Uterus (tissue), 4 donors: ENCODE results near the gene AMIGO3. TPM values are rescaled to one million over a fixed set of nuclear protein-coding genes. Genes with fewer than 3 reads are reported as not detected.
A peak's percentile ranks its signal among the peaks of the same experiment; 100 is the strongest.

Experiments used
- DNase-seq, 2 donors: peaks; one replicate each; pipeline ENCODE4 v3.0.0-alpha.2; 2019 to 2020
- H3K27ac ChIP-seq, 2 donors: fragments of 200-600 bp; sonication (generic); 1 replicate in 1 of 2; 2 replicates in 1 of 2; pipeline ENCODE4 v1.5.1; 2016 to 2018
- H3K27me3 ChIP-seq, 2 donors: fragments of 200-600 bp; sonication (generic); one replicate each; pipeline ENCODE4 v1.5.1; 2018 to 2019; ENCODE audit warnings: control low read depth in 1 of 2
- H3K36me3 ChIP-seq, 2 donors: fragments of 200-600 bp; sonication (generic); one replicate each; pipeline ENCODE4 v1.5.1; 2019; ENCODE audit warnings: control low read depth in 1 of 2
- H3K4me1 ChIP-seq, 2 donors: fragments of 200-600 bp; sonication (generic); one replicate each; pipeline ENCODE4 v1.5.1; 2018 to 2019; ENCODE audit warnings: control low read depth in 1 of 2
- H3K4me3 ChIP-seq, 2 donors: fragments of 200-600 bp; sonication (generic); 1 replicate in 1 of 2; 2 replicates in 1 of 2; pipeline ENCODE4 v1.5.1; 2018 to 2019; ENCODE audit warnings: mild to moderate bottlenecking in 1 of 2
- H3K9me3 ChIP-seq, 2 donors: fragments of 200-600 bp; sonication (generic); one replicate each; pipeline ENCODE4 v1.5.1; 2019; ENCODE audit warnings: control low read depth in 1 of 2
- POLR2A ChIP-seq, 2 donors: fragments of 450-650 bp; IDR thresholded peaks; one replicate each; pipeline ENCODE4 v1.6.1; 2016; ENCODE audit warnings: antibody characterized with exemption in 2 of 2, mild to moderate bottlenecking in 1 of 2, moderate library complexity in 1 of 2
- intact Hi-C: fragments of 100-400 bp; cut with DNase I; formaldehyde crosslinking; loops from one replicate; pipeline ENCODE4 v1.15.1; 2023; ENCODE audit warnings: low total_unique reads
- total RNA-seq, 4 donors: library from RNA; depleted of rRNA in 3 of 4; stranded (reverse); fragments of >200 nt in 3 of 4; gene quantifications; one replicate each; pipeline versions ENCODE4 v1.1.0 to v1.2.4, GENCODE V29; 2014 to 2023
- TF ChIP-seq, protein P1 (sequence below), 4 experiments: fragments of 200-600 bp in 2 of 4; fragments of 450-650 bp in 2 of 4; sonication (generic) in 2 of 4; IDR thresholded peaks; one replicate each; pipeline ENCODE4 v1.5.1; 2016 to 2019; ENCODE audit warnings: antibody characterized with exemption in 4 of 4, mild to moderate bottlenecking in 2 of 4, moderate library complexity in 1 of 4
- donor health status: DM: yes; HTN: yes; CAD: no.

Gene AMIGO3
- total RNA-seq, 4 donors from 2014 or later: not detected

DNA sequence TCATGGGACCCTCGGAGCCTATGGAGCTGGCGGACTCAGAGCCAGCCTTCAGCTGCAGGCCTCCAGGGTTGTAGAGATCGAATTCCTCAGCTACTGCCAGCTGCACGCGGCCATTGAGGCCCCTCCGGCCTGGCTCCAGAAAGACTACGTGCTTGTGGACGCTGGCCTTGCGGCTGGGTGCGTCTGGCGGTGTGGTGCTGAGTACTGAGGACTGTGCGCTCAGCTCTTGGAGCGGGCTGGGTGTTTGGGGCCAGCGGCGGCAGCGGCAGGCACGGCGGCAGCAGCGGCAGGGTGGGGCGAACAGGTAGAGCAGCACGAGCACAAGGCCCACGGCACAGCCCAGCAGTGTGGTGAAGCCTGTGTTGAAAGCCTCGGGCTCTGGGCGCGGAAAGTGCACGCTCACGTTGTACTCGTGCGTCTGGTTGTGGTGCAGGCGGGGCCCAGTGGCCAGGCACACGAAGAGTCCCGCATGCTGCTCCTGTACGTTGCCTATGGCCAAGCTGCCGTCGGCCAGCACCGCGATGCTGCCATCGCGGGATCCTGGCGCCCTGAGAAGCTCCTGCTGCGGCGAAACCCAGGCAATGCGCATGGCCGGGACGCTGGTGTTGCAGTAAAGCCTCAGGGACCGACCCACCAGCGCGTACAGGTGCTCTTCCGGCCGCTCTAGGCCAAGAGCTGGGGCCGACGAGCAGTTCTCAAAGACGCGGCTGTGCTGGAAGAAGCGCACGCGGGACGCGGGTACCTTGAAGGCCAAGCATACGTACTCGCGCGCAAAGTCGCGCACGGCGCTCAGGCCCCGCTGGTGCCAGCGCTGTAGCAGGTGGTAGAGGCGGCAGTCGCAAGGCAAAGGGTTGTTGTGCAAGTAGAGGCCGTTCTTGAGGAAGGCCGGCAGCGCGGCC lies 1.3 kb downstream of the AMIGO3 start:
- Histone ChIP-seq H3K4me3 (no peak overlapping the region), H3K4me1 (peaks cover 0 to 12% of the 10 kb centered on the region in 2 donors), H3K27me3 (no peaks in the 10 kb centered on the region), H3K27ac (no peak overlapping the region), H3K36me3 (no peaks in the 10 kb centered on the region), H3K9me3 (no peaks in the 10 kb centered on the region)
- peak in 1 of 2 donors; percentile 18 for DNase-seq
- TF ChIP-seq, protein P1, sequence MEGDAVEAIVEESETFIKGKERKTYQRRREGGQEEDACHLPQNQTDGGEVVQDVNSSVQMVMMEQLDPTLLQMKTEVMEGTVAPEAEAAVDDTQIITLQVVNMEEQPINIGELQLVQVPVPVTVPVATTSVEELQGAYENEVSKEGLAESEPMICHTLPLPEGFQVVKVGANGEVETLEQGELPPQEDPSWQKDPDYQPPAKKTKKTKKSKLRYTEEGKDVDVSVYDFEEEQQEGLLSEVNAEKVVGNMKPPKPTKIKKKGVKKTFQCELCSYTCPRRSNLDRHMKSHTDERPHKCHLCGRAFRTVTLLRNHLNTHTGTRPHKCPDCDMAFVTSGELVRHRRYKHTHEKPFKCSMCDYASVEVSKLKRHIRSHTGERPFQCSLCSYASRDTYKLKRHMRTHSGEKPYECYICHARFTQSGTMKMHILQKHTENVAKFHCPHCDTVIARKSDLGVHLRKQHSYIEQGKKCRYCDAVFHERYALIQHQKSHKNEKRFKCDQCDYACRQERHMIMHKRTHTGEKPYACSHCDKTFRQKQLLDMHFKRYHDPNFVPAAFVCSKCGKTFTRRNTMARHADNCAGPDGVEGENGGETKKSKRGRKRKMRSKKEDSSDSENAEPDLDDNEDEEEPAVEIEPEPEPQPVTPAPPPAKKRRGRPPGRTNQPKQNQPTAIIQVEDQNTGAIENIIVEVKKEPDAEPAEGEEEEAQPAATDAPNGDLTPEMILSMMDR (IDR thresholded peaks at IDR 0.05): no peak
- TF ChIP-seq POLR2A (IDR thresholded peaks at IDR 0.05): no peak
- intact Hi-C loops: no loop called here

DNA sequence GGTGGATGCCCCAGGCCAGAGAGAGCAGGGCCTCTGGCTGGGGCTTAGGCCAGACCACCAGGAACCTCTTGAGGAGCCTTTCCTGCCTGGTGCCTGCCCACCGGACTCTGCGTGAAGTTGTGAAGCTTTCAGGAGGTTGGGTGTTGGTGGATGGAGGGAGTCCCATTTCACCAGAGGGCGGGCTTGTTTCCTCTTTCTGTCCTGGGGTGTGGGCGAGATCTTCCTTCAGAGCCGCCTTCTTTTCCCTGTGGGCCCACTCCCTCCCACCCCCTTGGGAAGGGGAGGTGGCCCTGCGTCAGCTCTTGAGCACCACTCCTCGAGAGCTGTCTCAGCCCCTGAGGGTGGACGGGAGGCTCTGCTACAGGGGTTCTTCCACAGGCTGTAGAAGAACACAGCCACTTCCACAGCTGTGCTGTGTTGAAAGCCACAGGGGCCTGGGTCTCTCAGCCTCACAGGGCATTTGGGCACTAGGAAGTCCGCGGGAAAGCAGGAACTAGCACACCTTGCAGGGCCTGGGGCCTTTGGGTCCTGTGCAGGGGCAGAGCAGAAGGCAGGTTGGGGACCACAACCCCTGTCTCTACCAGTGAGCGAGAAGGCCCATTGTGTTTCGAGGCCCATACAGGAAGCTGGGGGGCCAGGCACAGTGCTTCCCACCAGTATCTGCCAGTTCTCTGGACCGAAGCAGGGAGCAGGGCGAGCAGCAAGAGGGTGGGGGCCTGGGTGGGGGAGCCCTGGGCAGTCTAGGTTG lies 2.1 kb downstream of the AMIGO3 start:
- DNase-seq: peak in 1 of 2 donors; percentile 12
- Histone ChIP-seq H3K36me3 (no peaks in the 10 kb centered on the region), H3K4me3 (no peak overlapping the region), H3K9me3 (no peaks in the 10 kb centered on the region), H3K4me1 (peaks cover 0 to 5% of the 10 kb centered on the region in 2 donors), H3K27ac (no peak overlapping the region), H3K27me3 (no peaks in the 10 kb centered on the region)
- intact Hi-C loops: no loop called here
- no peak for TF ChIP-seq POLR2A (IDR thresholded peaks at IDR 0.05)
- TF ChIP-seq, protein P1 (IDR thresholded peaks at IDR 0.05): no peak

DNA sequence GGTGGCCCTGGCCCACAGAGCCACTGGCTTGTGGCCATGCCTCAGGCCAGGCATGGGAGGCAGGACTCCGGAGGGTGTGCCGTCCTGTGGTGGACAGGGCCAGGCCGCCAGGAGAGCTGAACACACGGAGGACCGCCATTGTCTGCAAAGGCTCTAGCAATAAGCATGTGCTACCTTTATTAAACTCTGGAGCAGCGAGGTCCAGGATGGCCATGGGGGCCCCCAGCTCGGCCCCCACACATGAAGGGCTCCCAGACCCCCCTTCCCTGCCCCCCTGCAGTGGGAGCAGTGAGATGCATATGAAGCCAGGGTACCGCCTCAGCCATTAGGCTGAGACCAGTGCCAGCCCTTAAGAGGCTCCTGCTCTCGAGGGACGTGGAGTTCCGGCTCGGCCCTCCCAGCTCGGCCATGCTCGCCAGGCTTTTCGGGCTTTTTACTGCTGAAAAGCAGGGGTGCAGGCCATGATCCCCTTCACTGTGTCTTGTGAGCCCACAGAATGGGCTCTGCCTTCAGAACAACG lies 2.7 kb downstream of the AMIGO3 start:
- DNase-seq: peak in 1 of 2 donors; percentile 13
- no peaks in the 10 kb centered on the region for H3K9me3 ChIP-seq
- no peak overlapping the region for H3K27ac ChIP-seq
- TF ChIP-seq POLR2A (IDR thresholded peaks at IDR 0.05): no peak
- TF ChIP-seq, protein P1 (IDR thresholded peaks at IDR 0.05): no peak
- no peak overlapping the region for H3K4me3 ChIP-seq
- H3K4me1 ChIP-seq: peaks cover 0 to 4% of the 10 kb centered on the region in 2 donors
- no peaks in the 10 kb centered on the region for H3K36me3 ChIP-seq
- H3K27me3 ChIP-seq: no peaks in the 10 kb centered on the region
- intact Hi-C loops: no loop called here

DNA sequence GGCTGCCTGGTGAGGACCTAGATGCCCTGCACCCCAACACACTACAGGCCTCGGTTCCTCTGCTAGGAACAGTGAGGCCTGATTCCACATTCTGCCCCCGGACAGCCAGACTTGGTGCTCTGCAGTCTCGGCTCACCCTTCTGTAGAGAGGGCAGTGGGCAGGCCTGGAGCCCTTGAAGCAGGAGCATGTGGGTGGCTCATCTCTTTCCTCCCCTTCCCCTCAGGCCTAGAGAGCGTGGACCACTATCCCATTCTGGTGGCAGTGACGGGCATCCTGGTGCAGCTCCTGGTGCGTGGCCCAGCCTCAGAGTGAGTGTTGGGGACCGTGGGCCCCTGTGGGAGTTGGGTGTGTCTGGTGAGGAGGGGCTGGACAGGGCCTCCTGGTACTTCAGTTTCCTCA lies 3.3 kb downstream of the AMIGO3 start:
- Histone ChIP-seq H3K9me3 (no peaks in the 10 kb centered on the region), H3K4me1 (peaks cover 0 to 4% of the 10 kb centered on the region in 2 donors), H3K36me3 (no peaks in the 10 kb centered on the region), H3K4me3 (no peak overlapping the region), H3K27ac (no peak overlapping the region), H3K27me3 (no peaks in the 10 kb centered on the region)
- intact Hi-C loops: no loop called here
- DNase-seq: peak in 1 of 2 donors; percentile 14
- no peak for TF ChIP-seq POLR2A (IDR thresholded peaks at IDR 0.05)
- TF ChIP-seq, protein P1 (IDR thresholded peaks at IDR 0.05): no peak
